Measurements from ENCODE around the gene EBLN2. TPM values are rescaled to one million over a fixed set of nuclear protein-coding genes. Genes with fewer than 3 reads are reported as not detected.
"Not testable (repeated sequence)": the region's sequence is repeated elsewhere in the genome, so short reads cannot be mapped to it uniquely, and the experiment has no call there.

Gene EBLN2
- total and polyA plus RNA-seq, 12 donors, result 0.28 to 2.0 (median 1.3) TPM

- no peak for ATAC-seq
- TF ChIP-seq, protein P1, sequence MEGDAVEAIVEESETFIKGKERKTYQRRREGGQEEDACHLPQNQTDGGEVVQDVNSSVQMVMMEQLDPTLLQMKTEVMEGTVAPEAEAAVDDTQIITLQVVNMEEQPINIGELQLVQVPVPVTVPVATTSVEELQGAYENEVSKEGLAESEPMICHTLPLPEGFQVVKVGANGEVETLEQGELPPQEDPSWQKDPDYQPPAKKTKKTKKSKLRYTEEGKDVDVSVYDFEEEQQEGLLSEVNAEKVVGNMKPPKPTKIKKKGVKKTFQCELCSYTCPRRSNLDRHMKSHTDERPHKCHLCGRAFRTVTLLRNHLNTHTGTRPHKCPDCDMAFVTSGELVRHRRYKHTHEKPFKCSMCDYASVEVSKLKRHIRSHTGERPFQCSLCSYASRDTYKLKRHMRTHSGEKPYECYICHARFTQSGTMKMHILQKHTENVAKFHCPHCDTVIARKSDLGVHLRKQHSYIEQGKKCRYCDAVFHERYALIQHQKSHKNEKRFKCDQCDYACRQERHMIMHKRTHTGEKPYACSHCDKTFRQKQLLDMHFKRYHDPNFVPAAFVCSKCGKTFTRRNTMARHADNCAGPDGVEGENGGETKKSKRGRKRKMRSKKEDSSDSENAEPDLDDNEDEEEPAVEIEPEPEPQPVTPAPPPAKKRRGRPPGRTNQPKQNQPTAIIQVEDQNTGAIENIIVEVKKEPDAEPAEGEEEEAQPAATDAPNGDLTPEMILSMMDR (IDR thresholded peaks at IDR 0.05), result no peak
- Histone ChIP-seq H3K36me3 (peaks cover 0 to 21% (median 0%) of the 10 kb centered on the region in 9 donors), H3K27me3 (no peaks in the 10 kb centered on the region), H3K4me3 (no peak overlapping the region), H3K4me1 (peaks cover 0 to 49% (median 22%) of the 10 kb centered on the region in 9 donors), H3K27ac (peak overlapping the region in 2 of 10 donors; percentile 15 to 23), H3K9me3 (no peaks in the 10 kb centered on the region)
- intact Hi-C loops (cut with DNase I), result loop anchor here in 9 of 10 donors (1.0 to 10.0 kb wide), 11 partner anchors 52 to 212 kb away; partner anchors contain the start of genes SHQ1 (in 3 of the 9) and PPP4R2 (in 2 of the 9)
- DNase-seq, result no peak
Measured at GRCh38 chr3:73056845-73057150, 4.7 kb upstream of the EBLN2 start.

GRCh38 chr3:73060302-73060723 is 1.1 kb upstream of the EBLN2 start:
- no peaks in the 10 kb centered on the region for H3K27me3 ChIP-seq
- ATAC-seq, result no peak
- H3K27ac ChIP-seq, result peak overlapping the region in 3 of 10 donors; percentile 2 to 58 (median 6)
- 90 to 98% methylated on average over 1 of the region's 1 CpG for WGBS, 2 donors
- H3K4me1 ChIP-seq, result peaks cover 0 to 42% (median 24%) of the 10 kb centered on the region in 9 donors
- H3K9me3 ChIP-seq, result no peaks in the 10 kb centered on the region
- TF ChIP-seq, protein P1 (IDR thresholded peaks at IDR 0.05), result no peak
- intact Hi-C loops (cut with DNase I), result loop anchor here in 2 of 10 donors (5.0 kb wide), 1 partner anchor 213 kb away; the partner anchor contains the start of gene SHQ1 (in 2 of the 2)
- DNase-seq, result no peak
- H3K36me3 ChIP-seq, result peaks cover 0 to 54% (median 15%) of the 10 kb centered on the region in 9 donors
- no peak overlapping the region for H3K4me3 ChIP-seq

GRCh38 chr3:73066243-73066642 is 4.8 kb downstream of the EBLN2 start:
- H3K4me3 ChIP-seq; intact Hi-C loops (cut with DNase I): not testable (repeated sequence)
- peaks cover 0 to 70% (median 22%) of the 10 kb centered on the region in 9 donors for H3K36me3 ChIP-seq

GRCh38 chr3:73068419-73068818 is 7.0 kb downstream of the EBLN2 start:
- Histone ChIP-seq H3K27ac (peak overlapping the region in 1 of 10 donors; percentile 8), H3K4me1 (peaks cover 0 to 32% (median 12%) of the 10 kb centered on the region in 9 donors), H3K27me3 (no peaks in the 10 kb centered on the region), H3K4me3 (no peak overlapping the region), H3K9me3 (no peaks in the 10 kb centered on the region), H3K36me3 (peaks cover 0 to 48% (median 16%) of the 10 kb centered on the region in 9 donors)
- TF ChIP-seq, protein P1 (IDR thresholded peaks at IDR 0.05), result no peak
- WGBS, 2 donors, result 37 to 42% methylated on average over 3 of the region's 3 CpGs
- ATAC-seq (peak in 1 of 8 donors; percentile 57), DNase-seq (no peak)
- intact Hi-C loops (cut with DNase I), result no loop called here

More at GRCh38 chr3:73066243-73066642, 4.8 kb downstream of the EBLN2 start:
- ATAC-seq, DNase-seq, H3K9me3 ChIP-seq, H3K27me3 ChIP-seq, H3K27ac ChIP-seq: not testable (repeated sequence)
- peaks cover 0 to 28% (median 7%) of the 10 kb centered on the region in 9 donors for H3K4me1 ChIP-seq

DNA sequence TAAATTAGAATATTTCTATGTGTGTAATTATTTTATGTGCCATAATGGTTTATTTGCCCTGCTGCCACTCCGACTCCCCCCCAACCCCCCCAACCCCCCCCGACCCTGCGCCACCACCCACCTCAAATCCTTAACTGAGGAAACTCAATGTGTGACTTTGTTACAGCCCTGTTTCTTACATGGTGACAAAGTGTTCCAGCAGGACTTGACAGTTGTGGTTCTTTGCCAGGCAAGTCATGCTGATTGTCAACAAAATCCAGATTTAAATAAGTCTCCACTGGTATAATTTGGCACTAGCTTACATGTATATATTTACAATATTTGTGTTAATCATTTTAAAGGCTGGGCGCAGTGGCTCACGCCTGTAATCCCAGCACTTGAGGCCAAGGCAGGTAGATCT is 7.7 kb downstream of the EBLN2 start:
- TF ChIP-seq, protein P1 (IDR thresholded peaks at IDR 0.05), result no peak
- H3K36me3 ChIP-seq, result peaks cover 0 to 40% (median 16%) of the 10 kb centered on the region in 9 donors
- H3K27ac ChIP-seq, result no peak overlapping the region
- H3K4me1 ChIP-seq, result peaks cover 0 to 33% (median 14%) of the 10 kb centered on the region in 9 donors
- intact Hi-C loops (cut with DNase I), result no loop called here
- no peak for DNase-seq
- no peaks in the 10 kb centered on the region for H3K9me3 ChIP-seq
- WGBS, 2 donors, result 73 to 85% methylated on average over 5 of the region's 5 CpGs
- no peaks in the 10 kb centered on the region for H3K27me3 ChIP-seq
- ATAC-seq, result peak in 4 of 8 donors; percentile 48 to 86 (median 52)
- H3K4me3 ChIP-seq, result no peak overlapping the region
